ENCODE results near the gene LGR5.

The LGR5 gene

GRCh38 chr12:71438670-71439361 lies 782 bp upstream of the LGR5 start:
- DNase-seq (ENCODE audit: low read depth) = no peak

DNA sequence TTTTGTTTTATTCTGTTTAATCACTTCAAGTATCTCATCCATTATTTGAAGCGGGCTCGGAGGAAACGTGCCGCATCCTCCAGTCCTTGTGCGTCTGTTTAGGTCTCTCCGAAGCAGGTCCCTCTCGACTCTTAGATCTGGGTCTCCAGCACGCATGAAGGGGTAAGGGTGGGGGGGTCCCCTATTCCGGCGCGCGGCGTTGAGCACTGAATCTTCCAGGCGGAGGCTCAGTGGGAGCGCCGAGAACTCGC lies 311 bp upstream of the LGR5 start:
- no peak for DNase-seq (ENCODE audit: low read depth)

- no peak for DNase-seq (ENCODE audit: low read depth)
Observed at GRCh38 chr12:71440345-71440762, 756 bp downstream of the LGR5 start.

- no peak for DNase-seq (ENCODE audit: low read depth)
Observed at GRCh38 chr12:71440763-71441748, 1.5 kb downstream of the LGR5 start.

GRCh38 chr12:71441836-71442566 lies 2.4 kb downstream of the LGR5 start:
- no peak for DNase-seq (ENCODE audit: low read depth)

GRCh38 chr12:71442567-71442931 lies 3.0 kb downstream of the LGR5 start:
- no peak for DNase-seq (ENCODE audit: low read depth)

- DNase-seq (ENCODE audit: low read depth) = no peak
Observed at GRCh38 chr12:71445071-71445470, 5.5 kb downstream of the LGR5 start.

GRCh38 chr12:71447691-71448132 lies 8.1 kb downstream of the LGR5 start:
- DNase-seq (ENCODE audit: low read depth) = no peak

GRCh38 chr12:71448150-71448581 lies 8.6 kb downstream of the LGR5 start:
- DNase-seq (ENCODE audit: low read depth) = no peak

DNA sequence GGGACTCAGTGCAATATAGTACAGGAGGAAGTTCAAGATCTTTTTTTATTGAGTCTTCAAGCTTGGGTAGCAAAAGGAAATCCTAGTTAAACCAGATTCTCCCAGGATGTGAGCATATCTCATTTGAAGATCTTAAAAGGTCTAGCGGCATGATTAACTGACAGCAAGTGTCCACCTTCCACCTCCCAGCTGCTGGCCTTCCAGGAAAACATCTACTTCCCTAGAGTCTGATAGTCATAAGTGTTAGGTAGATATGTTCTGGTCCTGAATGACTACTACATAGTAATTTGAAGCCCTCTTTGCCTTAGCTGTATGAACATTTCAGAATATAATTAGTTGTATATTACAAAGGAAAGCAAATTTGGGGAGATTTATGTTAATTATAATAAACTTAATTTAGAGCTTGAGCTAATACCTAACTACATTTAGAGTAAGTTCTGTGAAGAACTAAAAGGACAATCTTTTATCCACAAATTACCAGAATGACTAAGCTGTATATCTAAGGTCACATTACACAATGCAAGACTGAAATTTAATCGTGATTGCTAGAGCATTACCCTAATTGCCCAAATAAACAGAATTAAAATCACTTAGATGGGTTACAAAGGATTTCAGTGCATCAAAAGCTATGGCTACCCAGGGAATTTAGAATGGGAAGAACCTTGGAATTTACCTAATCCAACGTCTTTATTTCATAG lies 9.9 kb downstream of the LGR5 start:
- DNase-seq (ENCODE audit: low read depth) = no peak

- no peak for DNase-seq (ENCODE audit: low read depth)
Observed at GRCh38 chr12:71452006-71452405, 12.4 kb downstream of the LGR5 start.

DNA sequence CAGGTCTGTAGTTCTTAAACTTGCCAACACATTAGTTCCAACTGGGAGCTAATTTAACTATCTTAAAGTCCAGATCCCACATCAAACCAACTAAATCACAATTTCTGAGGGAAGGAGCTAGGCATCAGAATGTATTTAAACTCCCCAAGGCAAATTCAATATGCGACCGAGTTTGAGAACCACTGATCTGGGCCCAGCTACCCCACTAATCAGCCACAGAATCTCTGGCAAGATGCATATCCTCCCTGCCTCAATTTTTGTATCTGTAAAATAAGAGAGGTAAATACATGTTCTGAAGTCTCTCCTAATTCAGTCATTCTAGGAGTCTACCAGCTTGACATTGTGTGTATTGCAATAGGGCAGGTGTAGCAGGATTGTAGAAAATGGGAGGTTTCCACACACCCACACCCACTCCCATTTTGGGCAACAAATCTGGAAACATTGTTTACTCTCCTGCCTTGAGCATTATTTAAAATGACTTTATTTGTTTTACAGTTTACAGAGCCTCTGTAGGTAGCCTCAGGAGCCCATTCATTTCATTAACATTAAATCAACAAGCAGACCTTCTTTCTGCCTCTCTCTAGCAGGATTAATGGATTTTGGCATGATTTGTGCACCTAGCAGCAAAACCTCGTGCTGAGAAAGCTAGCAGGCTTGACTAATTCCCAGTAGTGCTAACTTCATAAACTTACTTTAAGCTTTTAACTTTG lies 15.6 kb downstream of the LGR5 start:
- DNase-seq (ENCODE audit: low read depth) = no peak

DNA sequence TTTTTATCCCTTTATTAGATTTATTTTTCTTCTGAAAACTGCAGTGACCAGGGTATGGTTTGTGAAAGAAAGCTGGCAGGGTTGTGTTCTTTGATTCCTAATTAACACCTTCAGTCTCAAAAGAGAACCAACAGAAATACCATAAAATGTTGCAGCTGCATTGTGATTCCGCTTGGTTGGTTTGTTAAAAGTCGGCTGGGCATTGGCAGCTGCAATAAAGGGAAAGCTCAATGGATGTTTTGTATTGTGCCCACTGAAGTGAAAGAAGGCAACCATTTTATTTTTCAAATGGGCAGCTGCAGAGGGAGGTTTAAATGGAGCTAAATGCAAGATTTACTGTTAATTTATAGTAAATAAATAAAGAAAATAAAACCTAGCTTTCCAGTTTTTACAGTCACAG lies 16.7 kb downstream of the LGR5 start:
- no peak for DNase-seq (ENCODE audit: low read depth)

DNA sequence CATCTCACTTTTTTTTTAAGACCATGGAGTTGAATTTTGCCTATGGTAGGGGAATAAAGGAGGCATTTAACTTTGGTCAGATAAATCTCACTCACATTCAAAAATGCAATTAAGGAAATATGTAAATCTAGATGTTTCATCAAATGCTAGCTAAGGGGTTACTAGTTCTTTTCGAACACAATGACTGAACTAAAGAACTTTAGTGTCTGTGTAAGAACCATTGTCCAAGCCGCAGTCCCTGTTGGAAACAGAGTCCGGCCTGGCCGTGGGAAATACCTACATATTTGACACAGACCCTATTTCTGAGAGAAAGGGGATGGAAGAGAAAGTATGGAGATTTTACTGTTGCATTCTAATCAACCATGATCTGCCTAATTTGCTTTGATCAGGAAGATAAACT lies 17.4 kb downstream of the LGR5 start:
- no peak for DNase-seq (ENCODE audit: low read depth)

DNA sequence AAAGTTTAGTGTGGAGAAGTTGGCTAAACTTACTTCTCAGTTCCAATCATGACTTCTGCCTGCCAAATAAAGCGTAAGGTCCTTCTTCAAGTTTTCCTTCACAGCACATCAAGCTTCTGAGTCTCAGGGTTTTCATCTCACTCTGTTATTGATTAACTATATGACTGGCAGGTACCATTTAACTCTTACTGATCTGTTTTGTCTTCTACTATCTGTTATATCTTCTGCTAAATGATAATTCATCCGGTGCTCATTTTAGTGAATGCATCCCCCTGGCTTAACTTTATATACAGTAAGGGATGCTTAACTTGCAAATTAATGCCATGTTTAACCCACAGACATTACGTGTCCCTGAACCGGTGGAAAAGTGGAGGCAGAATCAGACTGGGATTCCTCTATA lies 20.7 kb downstream of the LGR5 start:
- DNase-seq (ENCODE audit: low read depth) = no peak

DNA sequence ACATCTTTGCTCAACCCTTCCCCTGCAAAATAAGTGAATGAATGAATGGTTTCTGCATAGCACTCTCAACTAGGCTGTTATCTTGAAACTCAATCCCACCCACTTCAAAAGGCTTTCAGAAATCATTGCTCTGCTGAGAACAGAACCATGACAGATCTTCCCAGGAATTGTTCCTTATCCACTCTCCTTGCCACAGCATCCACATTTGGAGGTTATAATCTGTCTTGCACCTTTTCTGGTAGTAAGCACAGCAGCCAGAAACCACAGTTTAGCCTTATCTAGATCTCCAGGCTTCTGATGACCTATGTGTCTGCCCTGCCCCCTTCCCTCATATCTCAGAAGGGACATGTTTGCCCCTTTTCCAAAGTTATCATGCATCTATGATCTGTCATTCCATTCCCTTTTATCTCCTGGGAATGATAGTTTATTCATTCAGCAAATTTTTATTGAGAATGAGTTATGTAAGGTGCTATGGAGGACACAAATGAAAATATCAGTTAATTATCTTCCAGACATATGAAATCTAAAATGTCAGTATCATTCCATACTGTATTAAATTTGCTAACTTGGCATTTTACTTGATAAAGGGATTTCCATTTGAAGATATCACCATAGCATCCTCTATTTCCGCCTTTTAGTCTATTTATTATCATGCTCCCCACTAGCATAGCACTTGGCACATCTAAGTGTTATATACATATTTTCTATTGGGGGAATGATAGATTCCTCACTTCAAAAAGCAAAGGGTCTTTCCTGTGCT lies 21.4 kb downstream of the LGR5 start:
- DNase-seq (ENCODE audit: low read depth) = no peak

- DNase-seq (ENCODE audit: low read depth) = no peak
Observed at GRCh38 chr12:71461787-71462328, 22.3 kb downstream of the LGR5 start.

- no peak for DNase-seq (ENCODE audit: low read depth)
Observed at GRCh38 chr12:71465796-71466195, 26.2 kb downstream of the LGR5 start.

DNA sequence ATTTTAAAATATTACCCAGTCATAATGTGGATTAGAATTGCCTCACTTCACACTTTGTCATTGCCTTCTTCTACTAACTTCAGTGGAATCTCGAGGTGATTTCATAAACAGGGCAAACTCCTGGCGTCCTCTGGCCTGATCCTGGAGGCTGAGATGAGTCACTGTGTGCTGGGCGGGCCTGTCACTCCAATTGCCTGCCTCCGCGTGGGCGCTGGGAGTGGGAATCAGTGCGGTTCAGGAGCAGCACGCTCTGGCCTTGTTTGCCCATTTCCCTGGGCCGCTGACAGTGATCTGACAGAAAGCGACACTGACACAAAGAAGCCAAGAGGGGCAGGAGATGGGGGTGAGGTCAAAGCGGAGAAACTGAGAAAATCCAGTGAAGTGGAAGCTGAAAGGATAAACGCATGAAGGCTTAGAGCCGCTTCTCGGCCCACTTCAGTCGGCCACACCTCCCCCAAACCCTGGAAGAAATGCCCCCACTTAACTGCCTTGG lies 29.7 kb downstream of the LGR5 start:
- DNase-seq (ENCODE audit: low read depth) = no peak

- DNase-seq (ENCODE audit: low read depth) = no peak
Observed at GRCh38 chr12:71472441-71472911, 32.9 kb downstream of the LGR5 start.

Measured in activated T-cell treated with anti-CD3 and anti-CD28 coated beads for 1 hour (primary cell).